ENCODE measurements around the gene TM7SF3. TPM values are rescaled to one million over a fixed set of nuclear protein-coding genes. Genes with fewer than 3 reads are reported as not detected.
"Not testable (repeated sequence)": the region's sequence is repeated elsewhere in the genome, so short reads cannot be mapped to it uniquely, and the experiment has no call there.

The TM7SF3 gene
- polyA plus RNA-seq, 1 experiment: 75.2 TPM

- no peak for TF ChIP-seq CTCF (IDR thresholded peaks at IDR 0.05; ENCODE audit: insufficient read depth, low read depth, low read length)
- POLR2A ChIA-PET: no interaction called here
- no peak for DNase-seq (ENCODE audit: low read depth)
- CTCF ChIA-PET: no interaction called here
- Histone ChIP-seq H3K4me3 (ENCODE audit: low read depth, low read length) (no peak overlapping the region), H3K36me3 (ENCODE audit: control insufficient read depth, insufficient read depth, low read length) (no peaks in the 10 kb centered on the region; the same call in 1 of the 2 replicates), H3K27me3 (ENCODE audit: control insufficient read depth, insufficient read depth, low read length) (no peaks in the 10 kb centered on the region)
Observed at GRCh38 chr12:26966842-26967241, 47.3 kb downstream of the TM7SF3 start.

- ChIA-PET POLR2A (no interaction called here), CTCF (no interaction called here)
- Histone ChIP-seq H3K36me3 (ENCODE audit: control insufficient read depth, insufficient read depth, low read length) (no peaks in the 10 kb centered on the region; the same call in 1 of the 2 replicates), H3K4me3 (ENCODE audit: low read depth, low read length) (no peak overlapping the region), H3K27me3 (ENCODE audit: control insufficient read depth, insufficient read depth, low read length) (no peaks in the 10 kb centered on the region)
- no peak for TF ChIP-seq CTCF (IDR thresholded peaks at IDR 0.05; ENCODE audit: insufficient read depth, low read depth, low read length)
- no peak for DNase-seq (ENCODE audit: low read depth)
Observed at GRCh38 chr12:26963413-26963812, 50.8 kb downstream of the TM7SF3 start.

- ChIA-PET CTCF (no interaction called here), POLR2A (no interaction called here)
- no peak for TF ChIP-seq CTCF (IDR thresholded peaks at IDR 0.05; ENCODE audit: insufficient read depth, low read depth, low read length)
- no peak for DNase-seq (ENCODE audit: low read depth)
- Histone ChIP-seq H3K36me3 (ENCODE audit: control insufficient read depth, insufficient read depth, low read length) (peaks cover 2% of the 10 kb centered on the region), H3K27me3 (ENCODE audit: control insufficient read depth, insufficient read depth, low read length) (no peaks in the 10 kb centered on the region), H3K4me3 (ENCODE audit: low read depth, low read length) (no peak overlapping the region)
Observed at GRCh38 chr12:26961803-26962202, 52.4 kb downstream of the TM7SF3 start.

GRCh38 chr12:26961391-26961790 is 52.8 kb downstream of the TM7SF3 start:
- H3K4me3 ChIP-seq (ENCODE audit: low read depth, low read length); H3K36me3 ChIP-seq (ENCODE audit: control insufficient read depth, insufficient read depth, low read length); DNase-seq (ENCODE audit: low read depth); H3K27me3 ChIP-seq (ENCODE audit: control insufficient read depth, insufficient read depth, low read length); POLR2A ChIA-PET; CTCF ChIA-PET: not testable (repeated sequence)

GRCh38 chr12:26954027-26954426 is 60.2 kb downstream of the TM7SF3 start:
- no peak for DNase-seq (ENCODE audit: low read depth)
- no peak for TF ChIP-seq CTCF (IDR thresholded peaks at IDR 0.05; ENCODE audit: insufficient read depth, low read depth, low read length)
- Histone ChIP-seq H3K36me3 (ENCODE audit: control insufficient read depth, insufficient read depth, low read length) (peaks cover 3% of the 10 kb centered on the region), H3K27me3 (ENCODE audit: control insufficient read depth, insufficient read depth, low read length) (no peaks in the 10 kb centered on the region), H3K4me3 (ENCODE audit: low read depth, low read length) (no peak overlapping the region)
- ChIA-PET CTCF (no interaction called here), POLR2A (interaction anchor here (0.5 kb wide), 1 partner anchor 23 kb away, joined by 6 read pairs; no protein-coding TSS in a partner anchor)

- Histone ChIP-seq H3K4me3 (ENCODE audit: low read depth, low read length) (no peak overlapping the region), H3K36me3 (ENCODE audit: control insufficient read depth, insufficient read depth, low read length) (peaks cover 3% of the 10 kb centered on the region), H3K27me3 (ENCODE audit: control insufficient read depth, insufficient read depth, low read length) (no peaks in the 10 kb centered on the region)
- ChIA-PET POLR2A (no interaction called here), CTCF (no interaction called here)
- TF ChIP-seq CTCF (IDR thresholded peaks at IDR 0.05; ENCODE audit: insufficient read depth, low read depth, low read length): no peak
- no peak for DNase-seq (ENCODE audit: low read depth)
Observed at GRCh38 chr12:26953447-26953846, 60.7 kb downstream of the TM7SF3 start.

All from BJ (cell line).